GM18519 (cell line): ENCODE results near the gene RAPGEF4.

Experiments
- ATAC-seq: cut with Tn5 transposase; IDR thresholded peaks from one replicate; pipeline ENCODE4 v1.9.1; 2021; ENCODE audit warnings: mild to moderate bottlenecking, moderate library complexity; ENCODE audit not compliant: unreplicated experiment, low FRiP score

Gene RAPGEF4

DNA sequence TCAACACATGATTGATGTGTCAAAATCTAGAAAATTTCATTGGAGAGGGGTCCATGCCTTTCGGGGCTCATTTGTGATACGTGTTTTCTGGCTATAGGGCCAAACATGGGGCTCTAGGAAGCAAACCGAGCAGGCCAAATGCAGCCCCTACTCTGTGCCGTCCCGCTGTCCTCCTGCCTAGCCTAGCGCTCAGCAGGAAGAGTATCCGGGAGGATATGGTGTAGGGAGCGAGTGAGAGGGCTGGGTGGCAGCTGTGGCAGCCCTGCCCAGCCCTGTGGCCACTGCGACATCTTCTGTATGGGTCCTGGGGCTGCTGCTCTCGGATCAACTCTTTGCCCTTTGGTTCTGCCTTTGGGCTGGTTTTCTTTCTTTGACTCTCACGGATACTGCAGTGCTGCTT lies 219.9 kb downstream of the RAPGEF4 start:
- no peak for ATAC-seq

DNA sequence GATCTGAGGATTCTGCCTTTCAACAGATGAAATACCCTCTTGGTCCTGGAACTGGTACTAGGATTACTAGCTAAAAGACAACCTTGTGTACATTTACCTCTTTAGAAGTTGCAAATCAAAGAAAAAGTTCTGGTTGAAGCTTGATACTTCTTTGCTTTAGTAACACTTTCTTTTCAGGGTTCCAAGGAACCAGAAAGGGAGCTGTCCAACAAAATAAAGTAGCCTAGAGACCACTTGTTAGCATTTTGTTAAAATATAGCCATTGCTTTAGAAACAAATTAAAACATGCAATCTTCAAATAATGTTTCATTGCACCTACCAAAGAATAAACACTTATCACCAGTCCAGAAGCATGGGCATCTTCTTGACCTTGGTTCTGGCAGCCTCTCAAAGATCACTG lies 222.1 kb downstream of the RAPGEF4 start:
- no peak for ATAC-seq

DNA sequence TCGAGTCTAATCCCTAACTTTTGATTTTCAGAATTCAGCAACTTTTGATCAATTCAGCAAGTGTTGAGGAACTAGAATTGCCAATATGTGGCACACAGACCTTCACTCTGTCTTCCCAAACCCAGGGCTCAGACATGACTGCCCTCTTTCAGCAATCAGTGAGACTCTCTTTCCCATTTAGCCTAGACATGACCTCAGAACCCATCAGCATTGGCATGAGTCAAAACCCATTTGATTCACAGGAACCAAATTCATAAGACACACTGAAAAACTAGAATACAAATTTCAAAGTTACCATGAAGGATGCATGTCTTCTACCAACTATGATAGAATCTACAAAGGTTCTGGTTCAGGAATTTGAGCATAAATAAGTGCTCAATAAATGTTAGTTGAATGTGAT lies 226.4 kb downstream of the RAPGEF4 start:
- no peak for ATAC-seq

DNA sequence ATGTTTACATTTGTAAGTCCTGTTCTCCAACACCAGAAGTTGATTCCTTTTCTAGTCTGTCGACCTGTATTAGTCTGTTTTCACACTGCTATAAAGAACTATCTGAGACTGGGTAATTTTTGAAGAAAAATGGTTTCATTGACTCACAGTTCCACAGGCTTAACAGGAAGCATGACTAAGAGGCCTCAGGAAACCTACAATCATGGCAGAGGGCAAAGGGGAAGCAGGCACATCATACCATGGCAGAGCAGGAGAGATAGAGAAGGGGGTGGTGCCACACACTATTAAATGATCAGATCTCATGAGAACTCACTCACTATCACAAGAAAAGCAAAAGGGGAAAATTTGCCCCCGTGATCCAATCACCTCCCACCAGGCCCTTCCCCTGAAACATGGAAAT lies 227.2 kb downstream of the RAPGEF4 start:
- ATAC-seq = no peak

DNA sequence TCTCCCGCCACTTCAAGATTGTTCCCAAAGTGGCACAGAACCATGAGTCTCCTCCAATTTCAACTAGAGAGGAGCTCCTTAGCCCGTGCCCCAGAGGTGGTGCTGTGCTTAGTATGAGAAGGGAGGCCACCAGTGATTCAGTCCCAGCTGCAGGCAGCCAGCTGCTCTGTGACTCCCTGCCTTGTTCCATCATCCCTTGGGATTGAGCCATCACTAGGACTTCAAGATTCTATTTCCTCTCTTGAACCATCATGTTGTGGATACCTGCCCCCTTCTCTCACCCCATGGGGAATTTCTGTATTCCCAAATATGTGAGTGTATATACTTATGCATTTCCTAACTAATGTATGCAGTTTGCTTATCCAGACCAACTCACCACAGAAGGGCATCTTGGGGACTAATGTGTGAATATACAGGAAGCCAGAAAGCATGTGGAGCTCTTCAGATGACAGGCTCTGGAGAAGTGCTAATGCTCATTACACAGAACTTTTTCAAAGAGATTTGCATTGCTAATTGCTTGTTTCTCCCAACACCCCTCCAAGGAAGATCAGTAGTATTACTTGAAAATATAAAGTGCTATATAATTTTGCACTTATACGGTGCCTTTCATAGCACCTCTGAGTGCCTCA lies 229.0 kb downstream of the RAPGEF4 start:
- no peak for ATAC-seq

DNA sequence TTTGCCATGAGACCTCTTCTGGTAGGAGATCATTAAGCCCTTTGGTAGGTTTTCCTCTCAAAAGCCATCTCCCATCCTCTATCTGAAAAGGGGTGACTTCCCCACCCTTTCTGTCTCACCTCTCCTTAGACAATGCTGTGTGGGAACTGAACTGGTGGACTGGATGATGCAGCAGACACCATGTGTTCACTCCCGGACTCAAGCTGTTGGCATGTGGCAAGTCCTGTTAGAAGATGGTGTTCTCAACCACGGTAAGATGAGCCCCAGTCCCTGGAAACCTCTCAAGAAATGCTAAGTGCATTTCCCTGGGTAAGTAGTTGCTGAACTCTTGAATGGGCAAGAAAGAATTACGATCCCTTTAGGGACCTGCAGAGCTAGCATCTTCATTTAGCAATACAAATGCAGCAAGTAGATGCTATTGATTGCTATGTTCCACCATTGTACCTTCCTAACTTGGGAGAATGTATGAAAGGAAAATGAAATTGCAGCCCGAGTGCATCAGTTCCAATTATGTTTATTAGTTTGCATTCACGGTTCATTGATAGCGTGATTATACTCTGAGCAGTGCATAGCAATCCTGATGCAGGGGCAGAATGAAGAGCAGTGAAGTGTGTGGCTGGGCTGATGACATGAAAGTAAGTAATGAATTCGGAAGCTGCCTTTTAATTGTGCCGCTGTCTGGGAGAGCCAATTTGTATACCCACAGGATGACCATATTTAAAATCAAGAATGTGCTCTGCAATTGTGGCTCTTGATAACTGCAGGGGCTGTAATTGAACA lies 230.0 kb downstream of the RAPGEF4 start:
- no peak for ATAC-seq

DNA sequence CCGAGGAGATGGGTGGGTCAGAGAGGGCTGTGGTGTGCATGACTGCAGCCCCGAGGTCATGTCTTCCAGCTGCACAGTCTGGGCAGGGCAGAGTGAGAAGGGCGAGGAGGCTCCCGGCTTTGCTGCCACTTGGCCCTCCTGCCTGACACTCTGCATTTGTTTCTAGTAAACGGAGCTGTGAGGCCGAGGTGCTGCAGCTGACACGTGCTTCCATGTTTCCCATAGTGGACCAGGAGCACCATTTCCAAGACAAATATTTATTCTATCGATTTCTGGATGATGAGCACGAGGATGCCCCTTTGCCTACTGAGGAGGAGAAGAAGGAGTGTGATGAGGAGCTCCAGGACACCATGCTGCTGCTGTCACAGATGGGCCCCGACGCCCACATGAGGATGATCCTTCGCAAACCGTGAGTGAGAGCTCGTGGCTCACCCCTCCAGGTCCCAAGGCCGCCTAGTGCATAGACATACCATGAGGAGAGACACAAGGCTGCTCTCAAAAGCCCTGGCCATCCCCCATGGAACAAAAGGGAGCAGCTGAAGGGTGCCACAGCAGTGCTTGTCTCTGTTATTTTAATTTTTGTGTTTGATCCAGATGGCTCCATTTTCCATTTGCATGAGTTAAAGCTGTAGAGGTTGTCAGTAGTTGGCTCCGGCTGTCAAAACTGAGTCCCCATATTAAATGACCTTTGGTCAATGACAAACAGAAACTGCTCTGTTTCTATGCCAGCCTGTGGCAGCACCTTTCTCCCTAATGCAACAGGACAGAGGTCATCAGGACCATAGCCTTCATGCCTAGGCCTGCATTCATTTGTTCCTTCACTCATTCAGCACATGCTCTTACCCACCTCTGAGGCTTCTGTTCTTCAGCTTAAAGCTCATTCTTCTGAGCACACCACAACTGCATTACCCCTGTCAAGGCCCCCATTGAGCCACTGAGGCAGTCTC lies 231.7 kb downstream of the RAPGEF4 start:
- no peak for ATAC-seq

DNA sequence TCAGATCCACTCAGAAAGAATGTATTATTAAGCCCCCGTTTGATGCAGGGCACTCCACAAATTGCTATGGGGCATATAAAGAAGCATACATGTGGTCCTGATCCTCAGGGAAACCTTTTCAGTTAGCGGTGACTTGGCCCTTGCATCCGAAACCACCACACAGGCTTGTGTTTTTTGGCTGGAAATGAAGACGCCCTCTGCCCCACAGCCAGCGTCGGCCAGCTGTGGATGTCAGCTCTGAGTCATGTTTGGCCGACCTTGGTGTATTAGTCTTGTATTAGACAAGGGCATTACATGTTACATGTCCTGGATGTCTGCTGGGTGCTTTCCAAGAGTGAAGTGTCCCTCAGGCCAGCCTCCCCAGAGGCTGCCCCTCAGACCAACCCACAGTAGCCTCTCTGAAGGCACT lies 232.4 kb downstream of the RAPGEF4 start:
- no peak for ATAC-seq

DNA sequence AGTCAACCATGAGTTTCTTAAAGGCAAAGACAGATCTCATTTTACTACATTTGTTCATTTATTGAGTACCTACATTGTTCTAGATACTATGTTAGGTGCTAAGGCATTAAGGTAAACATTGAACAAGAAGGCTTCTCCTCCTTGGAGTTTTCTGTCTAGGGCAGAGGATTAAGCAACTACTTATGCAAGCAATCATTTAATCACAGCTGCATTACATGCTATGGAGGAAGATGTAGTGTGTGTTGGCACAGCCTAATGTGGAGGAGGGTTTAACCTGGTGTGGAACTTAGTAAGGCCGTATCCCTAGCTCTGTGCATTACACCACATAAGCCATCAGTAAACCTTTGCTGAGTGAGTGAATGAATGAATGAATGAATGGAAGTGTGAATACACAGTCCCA lies 233.5 kb downstream of the RAPGEF4 start:
- no peak for ATAC-seq

DNA sequence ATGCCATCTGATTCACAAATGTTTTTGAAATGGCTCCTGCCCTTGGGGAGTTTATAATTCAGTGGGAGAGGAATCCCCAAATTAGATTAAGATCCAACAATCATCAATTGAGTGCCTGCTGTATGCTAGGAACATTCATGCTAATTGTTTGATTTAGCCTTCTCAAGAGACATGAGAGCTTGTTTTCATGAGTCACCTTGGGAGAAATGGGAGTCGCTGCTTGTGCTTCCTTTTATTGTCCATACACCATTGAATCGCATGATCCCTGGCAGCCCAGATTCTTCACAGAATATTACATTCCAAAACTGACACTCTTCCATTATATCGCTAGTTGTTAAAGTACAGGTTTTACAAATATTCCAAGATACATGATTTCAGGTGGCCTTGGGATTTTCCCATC lies 234.0 kb downstream of the RAPGEF4 start:
- no peak for ATAC-seq

DNA sequence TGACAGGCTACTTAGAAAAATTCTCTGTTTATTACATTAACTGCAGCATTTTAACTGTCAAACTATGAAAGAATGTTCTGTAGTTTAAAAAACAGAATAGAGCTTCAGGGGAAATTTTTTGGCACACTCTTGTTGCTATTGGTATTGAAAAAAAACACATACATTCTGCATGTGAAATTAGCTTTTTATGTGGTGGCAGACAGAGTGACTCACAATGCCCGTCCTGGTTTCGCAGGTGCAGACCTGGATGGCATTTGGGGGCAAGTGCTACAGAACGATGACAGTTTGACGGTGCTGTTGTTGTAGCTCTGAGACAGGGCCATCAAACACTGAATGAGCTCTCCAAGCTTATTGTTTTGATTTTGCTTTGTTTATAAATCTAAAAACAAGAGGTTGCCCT lies 235.0 kb downstream of the RAPGEF4 start:
- ATAC-seq = no peak

DNA sequence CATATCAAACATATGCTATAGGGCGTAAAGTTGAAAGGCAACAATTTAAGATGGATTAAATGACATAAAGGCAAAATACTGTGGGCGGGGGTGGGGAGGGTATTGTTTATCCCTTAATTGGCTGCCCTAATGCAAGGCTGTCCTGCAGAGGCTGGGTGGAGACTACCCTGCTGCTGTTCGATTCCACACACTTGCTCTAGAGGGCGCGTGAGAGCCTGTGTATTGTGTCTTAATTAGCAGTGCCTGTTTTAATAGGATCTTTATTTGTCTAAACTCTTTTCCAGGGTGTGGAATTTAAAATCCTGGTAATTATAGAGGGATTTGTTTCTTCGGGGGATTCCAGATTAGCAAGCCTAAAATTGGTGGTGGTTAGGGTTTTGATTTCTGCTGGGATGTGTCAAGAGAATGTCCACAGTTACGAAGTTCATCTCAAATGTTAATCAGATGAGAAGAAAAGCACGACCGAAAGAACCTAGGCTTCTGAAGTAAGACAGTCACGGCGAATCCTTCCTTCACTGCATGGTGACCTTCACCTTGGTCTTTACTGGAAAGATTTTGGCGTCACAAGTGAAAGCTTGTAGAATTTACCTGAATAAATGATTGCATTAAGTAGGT lies 236.5 kb downstream of the RAPGEF4 start:
- ATAC-seq = no peak

DNA sequence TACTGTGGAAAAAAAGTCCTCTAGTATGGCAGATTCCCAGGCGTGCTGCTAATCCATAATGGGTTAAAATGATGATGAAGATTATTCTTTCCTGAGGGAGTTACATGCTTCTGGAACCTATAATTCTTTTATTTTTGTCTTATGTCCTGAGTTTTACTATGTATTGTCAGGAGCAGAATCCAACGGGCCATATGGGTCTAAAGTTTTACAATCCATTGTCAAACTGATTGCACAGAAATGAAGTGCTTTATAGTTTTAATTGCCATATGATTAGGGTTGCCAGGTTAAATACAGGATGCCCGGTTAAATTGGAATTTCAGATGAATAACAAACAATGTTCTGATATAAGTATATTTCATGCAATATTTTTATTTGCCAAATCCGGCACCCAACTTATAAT lies 239.1 kb downstream of the RAPGEF4 start:
- ATAC-seq = no peak

DNA sequence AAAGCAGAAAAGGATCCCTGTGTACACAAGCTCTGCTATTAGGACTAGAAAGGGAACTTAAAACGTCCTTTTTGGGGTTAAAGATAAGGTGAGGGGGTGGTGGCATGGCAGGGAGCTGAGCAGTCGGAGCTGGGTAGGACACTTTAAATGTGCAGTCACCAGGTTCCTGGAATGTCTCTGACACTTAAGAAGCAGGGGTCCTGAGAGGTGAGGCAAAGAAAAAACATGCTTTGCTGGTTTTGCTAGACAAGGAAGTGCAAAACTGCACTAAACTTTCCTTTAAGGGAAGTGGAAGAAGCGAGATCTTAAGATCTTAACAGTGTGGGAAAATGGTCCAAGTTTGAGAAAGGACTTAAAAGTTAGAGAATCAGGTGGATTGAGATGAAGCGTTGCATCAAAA lies 240.5 kb downstream of the RAPGEF4 start:
- no peak for ATAC-seq

DNA sequence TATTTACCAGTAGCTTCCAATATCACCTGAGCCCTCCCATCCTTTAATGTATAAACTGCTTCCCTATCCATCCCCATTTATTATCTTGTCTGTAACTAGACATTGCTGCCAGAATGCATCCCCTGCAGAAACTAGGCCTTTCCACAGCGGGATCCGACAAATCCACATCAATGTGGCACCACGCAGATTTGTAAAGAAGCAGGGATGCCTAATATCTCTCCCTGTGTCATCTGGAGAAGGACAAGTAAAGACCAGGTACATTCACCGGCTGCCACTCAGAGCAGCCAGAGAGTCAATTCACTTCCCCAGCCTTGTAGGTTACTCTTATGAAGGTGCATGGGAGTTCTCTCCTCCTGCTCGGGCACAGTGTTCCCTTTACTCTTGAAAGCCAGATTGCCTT lies 241.2 kb downstream of the RAPGEF4 start:
- no peak for ATAC-seq

DNA sequence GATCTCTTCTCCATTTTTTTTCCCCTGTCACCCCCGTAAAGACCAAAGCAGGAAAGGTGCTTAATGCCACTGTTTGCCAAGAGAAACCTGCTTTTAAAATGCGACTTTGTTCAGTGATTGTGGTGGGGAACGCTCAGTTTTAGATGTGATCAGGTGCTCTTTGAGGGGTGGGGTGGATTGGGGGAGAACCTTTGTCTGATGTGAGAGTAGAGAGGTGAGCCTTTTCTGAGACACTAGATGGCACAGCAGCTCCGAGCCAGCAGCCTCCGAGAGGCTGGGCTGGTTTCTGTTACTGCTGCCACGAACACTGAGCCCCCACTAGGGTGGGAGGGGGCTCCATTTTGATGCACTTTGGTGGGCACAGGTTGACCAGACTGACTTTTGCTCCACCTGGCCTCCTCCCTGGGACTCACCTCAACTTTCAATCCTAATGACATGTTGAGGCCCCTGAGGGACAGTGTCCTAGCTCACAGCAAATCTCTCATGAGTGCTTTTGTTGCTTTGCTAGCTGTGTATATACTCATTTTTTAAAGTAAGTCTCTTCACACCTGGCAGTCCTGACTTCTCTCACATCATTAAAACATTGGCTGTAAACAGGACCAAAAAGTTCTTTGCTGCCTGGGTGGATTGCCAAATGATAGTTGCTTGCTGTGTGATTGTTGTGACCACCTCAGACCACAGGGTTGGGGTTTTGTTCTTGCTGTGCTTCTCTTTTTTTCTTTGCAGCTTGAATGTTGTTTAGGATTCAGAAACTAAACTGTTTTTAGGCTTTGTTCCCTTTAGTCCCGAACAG lies 241.8 kb downstream of the RAPGEF4 start:
- no peak for ATAC-seq

DNA sequence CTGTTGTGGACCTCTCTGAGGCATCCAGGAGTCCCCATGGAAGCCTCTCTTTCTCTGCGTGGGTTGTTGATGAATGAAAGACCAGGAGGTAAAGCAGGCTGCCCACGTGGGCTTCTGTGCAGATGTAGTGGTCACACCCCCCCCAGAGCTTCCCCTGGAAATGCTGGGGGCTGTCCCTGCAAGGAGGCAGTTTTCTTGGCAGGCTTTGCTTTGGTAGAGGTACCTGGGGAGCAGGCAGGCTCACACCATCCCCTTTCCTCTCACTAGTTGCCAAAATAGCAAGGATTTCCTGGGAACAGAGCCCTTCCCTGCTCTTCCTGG lies 242.4 kb downstream of the RAPGEF4 start:
- no peak for ATAC-seq

DNA sequence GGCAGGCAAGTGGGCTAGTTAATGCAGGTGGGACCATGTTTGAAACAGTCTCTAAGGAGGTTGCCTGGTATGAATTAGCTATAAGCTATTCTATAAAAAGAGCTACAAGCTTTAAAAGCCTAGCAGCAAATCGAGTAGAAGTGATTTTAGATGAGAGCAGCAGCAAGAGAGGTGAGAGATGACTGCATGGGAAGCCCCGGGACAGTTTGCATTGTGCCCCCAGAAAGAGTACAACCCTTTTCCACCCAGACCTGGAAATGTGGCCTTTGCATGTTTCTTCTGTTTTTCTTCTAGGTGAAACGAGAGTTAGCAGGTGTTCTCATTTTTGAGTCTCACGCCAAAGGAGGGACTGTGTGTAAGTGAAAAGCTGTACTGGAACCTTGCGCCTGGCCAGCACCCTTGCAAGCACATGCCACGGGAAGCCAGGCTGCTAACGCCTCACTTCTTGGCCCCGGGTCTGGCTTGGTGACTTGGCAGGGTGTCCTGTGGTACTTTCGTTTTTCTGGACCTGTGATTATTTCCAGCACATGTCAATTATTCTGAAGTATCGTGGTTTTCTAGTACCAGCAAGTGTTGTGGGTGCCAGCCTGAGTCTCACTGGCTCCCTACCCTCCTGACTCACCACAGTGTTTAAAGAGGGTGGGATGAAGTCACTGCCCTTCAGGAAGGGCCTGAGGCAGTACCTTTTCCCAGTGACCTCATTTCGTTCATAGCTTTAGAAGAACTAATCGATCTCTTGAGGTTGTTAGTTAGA lies 249.7 kb downstream of the RAPGEF4 start:
- ATAC-seq = no peak

DNA sequence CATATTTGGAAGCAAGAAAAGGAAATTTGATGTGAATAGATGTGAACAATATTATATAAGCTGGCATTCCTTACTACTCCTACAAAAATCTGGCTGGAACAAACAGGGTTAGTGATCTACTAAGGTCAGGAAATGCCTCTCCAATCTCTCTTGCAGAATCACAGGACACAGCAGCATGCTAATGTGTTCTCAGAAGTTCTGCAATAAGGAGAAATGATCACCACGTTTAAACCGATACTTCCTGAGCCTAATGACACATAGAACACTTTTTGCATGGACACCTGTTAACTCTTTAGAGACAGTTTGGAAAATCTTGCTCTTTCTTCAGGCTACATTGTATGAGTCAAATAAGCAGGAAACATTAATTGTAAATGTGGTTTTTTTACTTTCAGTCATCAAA lies 250.4 kb downstream of the RAPGEF4 start:
- no peak for ATAC-seq

DNA sequence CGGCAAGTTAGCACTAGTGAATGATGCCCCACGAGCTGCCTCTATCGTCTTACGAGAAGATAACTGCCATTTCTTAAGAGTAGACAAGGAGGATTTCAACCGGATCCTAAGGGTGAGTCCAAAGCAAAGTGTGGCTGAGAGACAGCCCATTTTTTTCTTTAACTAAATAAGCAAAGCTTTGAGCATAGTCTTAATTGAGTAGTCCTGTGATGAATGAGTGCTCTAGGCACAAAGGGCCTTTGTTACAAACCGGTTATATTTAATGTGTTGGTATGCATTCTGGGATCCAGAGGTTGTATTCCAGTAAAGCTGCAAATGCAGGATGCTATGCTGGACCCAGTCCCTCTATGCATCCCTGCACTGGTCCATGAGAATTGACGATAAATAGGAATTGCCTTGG lies 253.1 kb downstream of the RAPGEF4 start:
- ATAC-seq = no peak
